ENCODE measurements around the gene ZSCAN21.

The ZSCAN21 gene

GRCh38 chr7:100053215-100053614, 3.6 kb downstream of the ZSCAN21 start (continued):
- TF ChIP-seq TSHZ2 (CRISPR knock-in tag; IDR thresholded peaks at IDR 0.05): no peak

DNA sequence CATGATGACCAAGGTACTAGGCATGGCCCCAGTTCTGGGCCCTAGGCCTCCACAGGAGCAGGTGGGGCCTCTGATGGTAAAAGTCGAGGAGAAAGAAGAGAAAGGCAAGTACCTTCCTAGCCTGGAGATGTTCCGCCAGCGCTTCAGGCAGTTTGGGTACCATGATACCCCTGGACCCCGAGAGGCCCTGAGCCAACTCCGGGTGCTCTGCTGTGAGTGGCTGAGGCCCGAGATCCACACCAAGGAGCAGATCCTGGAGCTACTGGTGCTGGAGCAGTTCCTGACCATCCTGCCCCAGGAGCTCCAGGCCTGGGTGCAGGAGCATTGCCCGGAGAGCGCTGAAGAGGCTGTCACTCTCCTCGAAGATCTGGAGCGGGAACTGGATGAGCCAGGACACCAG, 7.4 kb downstream of the ZSCAN21 start:
- no peak for ATAC-seq
- TF ChIP-seq ZC3H10 (CRISPR knock-in tag; IDR thresholded peaks at IDR 0.05) (no peak), ZNF565 (CRISPR knock-in tag; conservative IDR thresholded peaks at IDR 0.05; ENCODE audit: low read depth) (no peak), TOX (CRISPR knock-in tag; IDR thresholded peaks at IDR 0.05; ENCODE audit: borderline replicate concordance) (no peak), ZNF8 (CRISPR knock-in tag; IDR thresholded peaks at IDR 0.05) (no peak), SNAI2 (CRISPR knock-in tag; IDR thresholded peaks at IDR 0.05) (no peak)
- TF ChIP-seq, protein P1, sequence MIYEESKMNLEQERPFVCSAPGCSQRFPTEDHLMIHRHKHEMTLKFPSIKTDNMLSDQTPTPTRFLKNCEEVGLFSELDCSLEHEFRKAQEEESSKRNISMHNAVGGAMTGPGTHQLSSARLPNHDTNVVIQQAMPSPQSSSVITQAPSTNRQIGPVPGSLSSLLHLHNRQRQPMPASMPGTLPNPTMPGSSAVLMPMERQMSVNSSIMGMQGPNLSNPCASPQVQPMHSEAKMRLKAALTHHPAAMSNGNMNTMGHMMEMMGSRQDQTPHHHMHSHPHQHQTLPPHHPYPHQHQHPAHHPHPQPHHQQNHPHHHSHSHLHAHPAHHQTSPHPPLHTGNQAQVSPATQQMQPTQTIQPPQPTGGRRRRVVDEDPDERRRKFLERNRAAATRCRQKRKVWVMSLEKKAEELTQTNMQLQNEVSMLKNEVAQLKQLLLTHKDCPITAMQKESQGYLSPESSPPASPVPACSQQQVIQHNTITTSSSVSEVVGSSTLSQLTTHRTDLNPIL (CRISPR knock-in tag; IDR thresholded peaks at IDR 0.05; ENCODE audit: low read depth): no peak

GRCh38 chr7:100059251-100059739, 9.7 kb downstream of the ZSCAN21 start:
- no peak for ATAC-seq
- TF ChIP-seq ZFP30 (CRISPR knock-in tag; IDR thresholded peaks at IDR 0.05): no peak
- no peak for TF ChIP-seq ESRRG (CRISPR knock-in tag; IDR thresholded peaks at IDR 0.05)
- TF ChIP-seq RARB (CRISPR knock-in tag; IDR thresholded peaks at IDR 0.05): no peak
- TF ChIP-seq ZNF70 (CRISPR knock-in tag; IDR thresholded peaks at IDR 0.05): no peak
- no peak for TF ChIP-seq TOX (CRISPR knock-in tag; IDR thresholded peaks at IDR 0.05; ENCODE audit: borderline replicate concordance)
- no peak for TF ChIP-seq ISL1 (CRISPR knock-in tag; IDR thresholded peaks at IDR 0.05)
- TF ChIP-seq ZFP3 (CRISPR knock-in tag; IDR thresholded peaks at IDR 0.05): no peak
- no peak for TF ChIP-seq TCF4 (CRISPR knock-in tag; IDR thresholded peaks at IDR 0.05; ENCODE audit: borderline replicate concordance)
- TF ChIP-seq CSDC2 (CRISPR knock-in tag; IDR thresholded peaks at IDR 0.05): no peak

- TF ChIP-seq TCF4 (CRISPR knock-in tag; IDR thresholded peaks at IDR 0.05; ENCODE audit: borderline replicate concordance) (no peak), CSDC2 (CRISPR knock-in tag; IDR thresholded peaks at IDR 0.05) (no peak), ZFP3 (CRISPR knock-in tag; IDR thresholded peaks at IDR 0.05) (no peak), PPARA (CRISPR knock-in tag; IDR thresholded peaks at IDR 0.05; ENCODE audit: borderline replicate concordance) (no peak), TSHZ2 (CRISPR knock-in tag; IDR thresholded peaks at IDR 0.05) (no peak), ZC3H10 (CRISPR knock-in tag; IDR thresholded peaks at IDR 0.05) (no peak), ARNTL (CRISPR knock-in tag; IDR thresholded peaks at IDR 0.05; ENCODE audit: borderline replicate concordance, low read depth) (no peak), ZNF70 (CRISPR knock-in tag; IDR thresholded peaks at IDR 0.05) (no peak), ZFP30 (CRISPR knock-in tag; IDR thresholded peaks at IDR 0.05) (no peak), CSRNP3 (CRISPR knock-in tag; IDR thresholded peaks at IDR 0.05) (no peak), ZNF565 (CRISPR knock-in tag; conservative IDR thresholded peaks at IDR 0.05; ENCODE audit: low read depth) (no peak), GLIS3 (CRISPR knock-in tag; IDR thresholded peaks at IDR 0.05) (no peak), BACH2 (CRISPR knock-in tag; IDR thresholded peaks at IDR 0.05; ENCODE audit: borderline replicate concordance) (no peak), ESRRG (CRISPR knock-in tag; IDR thresholded peaks at IDR 0.05) (no peak), TOX (CRISPR knock-in tag; IDR thresholded peaks at IDR 0.05; ENCODE audit: borderline replicate concordance) (no peak), OSR1 (CRISPR knock-in tag; IDR thresholded peaks at IDR 0.05) (no peak)
- TF ChIP-seq, protein P2, sequence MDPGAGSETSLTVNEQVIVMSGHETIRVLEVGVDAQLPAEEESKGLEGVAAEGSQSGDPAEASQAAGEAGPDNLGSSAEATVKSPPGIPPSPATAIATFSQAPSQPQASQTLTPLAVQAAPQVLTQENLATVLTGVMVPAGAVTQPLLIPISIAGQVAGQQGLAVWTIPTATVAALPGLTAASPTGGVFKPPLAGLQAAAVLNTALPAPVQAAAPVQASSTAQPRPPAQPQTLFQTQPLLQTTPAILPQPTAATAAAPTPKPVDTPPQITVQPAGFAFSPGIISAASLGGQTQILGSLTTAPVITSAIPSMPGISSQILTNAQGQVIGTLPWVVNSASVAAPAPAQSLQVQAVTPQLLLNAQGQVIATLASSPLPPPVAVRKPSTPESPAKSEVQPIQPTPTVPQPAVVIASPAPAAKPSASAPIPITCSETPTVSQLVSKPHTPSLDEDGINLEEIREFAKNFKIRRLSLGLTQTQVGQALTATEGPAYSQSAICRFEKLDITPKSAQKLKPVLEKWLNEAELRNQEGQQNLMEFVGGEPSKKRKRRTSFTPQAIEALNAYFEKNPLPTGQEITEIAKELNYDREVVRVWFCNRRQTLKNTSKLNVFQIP (CRISPR knock-in tag; IDR thresholded peaks at IDR 0.05; ENCODE audit: borderline replicate concordance, low read depth): no peak
- TF ChIP-seq, protein P1 (CRISPR knock-in tag; IDR thresholded peaks at IDR 0.05; ENCODE audit: low read depth): no peak
- no peak for ATAC-seq
Observed at GRCh38 chr7:100061518-100062193, 12.1 kb downstream of the ZSCAN21 start.
